Measurements from ENCODE around the gene CHST14.

The CHST14 gene

DNA sequence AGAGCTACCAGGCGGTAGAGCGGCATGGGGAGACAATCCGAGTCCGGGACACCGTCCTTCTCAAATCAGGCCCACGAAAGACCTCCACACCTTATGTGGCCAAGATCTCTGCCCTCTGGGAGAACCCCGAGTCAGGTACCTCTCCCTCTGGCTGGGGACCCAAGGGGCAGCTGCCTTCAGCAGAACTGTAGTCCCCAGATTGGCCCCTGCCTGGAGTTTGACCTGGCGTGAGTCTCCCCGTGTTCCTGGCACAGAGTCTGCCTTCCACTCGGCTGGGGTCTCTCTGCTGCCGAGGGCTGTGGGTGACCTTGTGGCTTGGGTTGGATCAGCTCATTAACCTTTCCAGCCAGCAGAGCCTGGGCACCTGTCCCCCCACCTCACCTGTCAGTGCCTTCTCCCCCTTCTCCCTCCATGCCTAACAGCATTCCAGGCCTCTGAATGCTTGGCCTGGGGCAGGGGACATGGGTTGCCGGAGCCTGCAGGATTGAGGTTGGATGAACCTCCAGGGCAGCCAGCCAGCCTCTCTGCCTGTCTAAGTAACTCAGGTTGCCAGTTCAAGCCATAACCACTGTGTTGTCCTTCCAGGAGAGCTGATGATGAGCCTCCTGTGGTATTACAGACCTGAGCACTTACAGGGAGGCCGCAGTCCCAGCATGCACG is 6.8 kb upstream of the CHST14 start:
- H3K4me3 ChIP-seq (ENCODE audit: low read depth, low read length), result no peak overlapping the region
- H3K27ac ChIP-seq, result no peak overlapping the region
- peaks cover 38% of the 10 kb centered on the region for H3K36me3 ChIP-seq (replicated peaks)
- no peak for DNase-seq
- no peaks in the 10 kb centered on the region for H3K27me3 ChIP-seq (replicated peaks)
- TF ChIP-seq, protein P1, sequence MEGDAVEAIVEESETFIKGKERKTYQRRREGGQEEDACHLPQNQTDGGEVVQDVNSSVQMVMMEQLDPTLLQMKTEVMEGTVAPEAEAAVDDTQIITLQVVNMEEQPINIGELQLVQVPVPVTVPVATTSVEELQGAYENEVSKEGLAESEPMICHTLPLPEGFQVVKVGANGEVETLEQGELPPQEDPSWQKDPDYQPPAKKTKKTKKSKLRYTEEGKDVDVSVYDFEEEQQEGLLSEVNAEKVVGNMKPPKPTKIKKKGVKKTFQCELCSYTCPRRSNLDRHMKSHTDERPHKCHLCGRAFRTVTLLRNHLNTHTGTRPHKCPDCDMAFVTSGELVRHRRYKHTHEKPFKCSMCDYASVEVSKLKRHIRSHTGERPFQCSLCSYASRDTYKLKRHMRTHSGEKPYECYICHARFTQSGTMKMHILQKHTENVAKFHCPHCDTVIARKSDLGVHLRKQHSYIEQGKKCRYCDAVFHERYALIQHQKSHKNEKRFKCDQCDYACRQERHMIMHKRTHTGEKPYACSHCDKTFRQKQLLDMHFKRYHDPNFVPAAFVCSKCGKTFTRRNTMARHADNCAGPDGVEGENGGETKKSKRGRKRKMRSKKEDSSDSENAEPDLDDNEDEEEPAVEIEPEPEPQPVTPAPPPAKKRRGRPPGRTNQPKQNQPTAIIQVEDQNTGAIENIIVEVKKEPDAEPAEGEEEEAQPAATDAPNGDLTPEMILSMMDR (IDR thresholded peaks at IDR 0.05; ENCODE audit: low read depth, low read length, missing control alignments), result no peak
- in situ Hi-C loops (cut with HindIII; ENCODE audit: low pct_ligation_motif_present, low sequenced_read_pairs), result no loop called here

- Histone ChIP-seq H3K36me3 (replicated peaks) (peaks cover 35% of the 10 kb centered on the region), H3K27ac (no peak overlapping the region), H3K27me3 (replicated peaks) (no peaks in the 10 kb centered on the region), H3K4me3 (ENCODE audit: low read depth, low read length) (no peak overlapping the region)
- TF ChIP-seq, protein P1 (IDR thresholded peaks at IDR 0.05; ENCODE audit: low read depth, low read length, missing control alignments), result no peak
- no peak for DNase-seq
- in situ Hi-C loops (cut with HindIII; ENCODE audit: low pct_ligation_motif_present, low sequenced_read_pairs), result no loop called here
Observed at GRCh38 chr15:40464595-40465185, 6.1 kb upstream of the CHST14 start.

DNA sequence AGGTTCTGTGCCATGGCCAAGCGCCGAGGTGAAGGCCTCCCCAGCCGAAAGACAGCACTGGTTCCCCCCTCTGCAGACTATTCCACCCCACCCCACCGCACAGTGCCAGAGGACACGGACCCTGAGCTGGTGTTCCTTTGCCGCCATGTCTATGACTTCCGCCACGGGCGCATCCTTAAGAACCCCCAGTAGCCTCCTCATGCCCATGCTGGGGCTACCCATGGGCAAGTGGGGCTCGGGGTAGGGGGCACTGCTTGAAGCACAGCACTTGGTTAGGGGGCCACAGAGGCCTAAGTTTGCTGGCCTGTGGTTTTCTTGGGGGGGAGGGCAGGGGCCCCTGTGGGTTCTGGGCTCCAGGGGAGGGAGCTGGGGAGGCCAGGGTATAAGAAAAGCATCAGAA is 4.8 kb upstream of the CHST14 start:
- DNase-seq, result no peak
- H3K36me3 ChIP-seq (replicated peaks), result peaks cover 29% of the 10 kb centered on the region
- no peaks in the 10 kb centered on the region for H3K27me3 ChIP-seq (replicated peaks)
- in situ Hi-C loops (cut with HindIII; ENCODE audit: low pct_ligation_motif_present, low sequenced_read_pairs), result no loop called here
- no peak overlapping the region for H3K4me3 ChIP-seq (ENCODE audit: low read depth, low read length)
- TF ChIP-seq, protein P1 (IDR thresholded peaks at IDR 0.05; ENCODE audit: low read depth, low read length, missing control alignments), result no peak
- no peak overlapping the region for H3K27ac ChIP-seq

DNA sequence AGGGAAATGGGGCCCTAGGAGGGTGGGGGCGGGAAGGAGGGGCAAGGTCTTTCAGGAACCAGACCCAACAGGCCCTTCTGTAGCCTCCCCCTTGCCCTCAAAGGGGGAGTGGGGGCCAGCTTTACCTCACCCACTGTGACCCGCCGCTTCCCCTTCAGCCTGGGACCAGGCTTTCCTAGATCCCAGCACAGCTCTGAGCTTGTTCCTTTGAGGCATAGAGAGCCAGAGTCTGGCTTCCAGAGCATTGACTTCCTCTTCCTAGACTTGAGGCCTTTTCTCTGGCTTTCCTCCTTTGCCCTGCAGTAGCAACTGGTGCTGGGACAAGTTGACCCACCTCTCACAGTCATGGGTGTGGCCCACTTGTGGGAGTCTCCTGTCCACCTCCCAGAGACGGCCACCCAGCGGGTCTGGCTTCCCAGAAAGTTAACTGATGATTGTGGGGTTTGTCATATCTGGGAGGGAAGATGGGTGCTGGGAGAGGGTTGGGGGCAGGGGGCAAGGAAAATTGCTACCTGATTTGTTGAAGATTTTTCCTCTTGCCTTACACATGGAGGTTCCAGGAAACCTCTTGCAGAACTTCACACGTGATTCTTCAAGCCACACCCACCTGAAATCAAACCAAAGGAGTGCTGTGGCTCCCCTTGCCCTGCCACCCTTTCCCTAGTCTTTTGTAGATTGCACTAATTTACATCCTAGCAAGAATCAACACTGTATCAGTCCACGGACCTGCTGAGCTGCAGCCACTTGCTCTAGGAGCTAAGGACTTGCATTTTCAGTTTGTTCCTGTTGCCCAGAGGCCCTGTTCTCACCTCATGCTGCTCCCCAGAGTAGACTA is 4.1 kb upstream of the CHST14 start:
- DNase-seq, result no peak
- Histone ChIP-seq H3K36me3 (replicated peaks) (peaks cover 29% of the 10 kb centered on the region), H3K27ac (no peak overlapping the region), H3K27me3 (replicated peaks) (no peaks in the 10 kb centered on the region), H3K4me3 (ENCODE audit: low read depth, low read length) (no peak overlapping the region)
- in situ Hi-C loops (cut with HindIII; ENCODE audit: low pct_ligation_motif_present, low sequenced_read_pairs), result no loop called here
- TF ChIP-seq, protein P1 (IDR thresholded peaks at IDR 0.05; ENCODE audit: low read depth, low read length, missing control alignments), result no peak

- TF ChIP-seq, protein P1 (IDR thresholded peaks at IDR 0.05; ENCODE audit: low read depth, low read length, missing control alignments), result no peak
- DNase-seq, result no peak
- H3K27ac ChIP-seq, result no peak overlapping the region
- in situ Hi-C loops (cut with HindIII; ENCODE audit: low pct_ligation_motif_present, low sequenced_read_pairs), result no loop called here
- peaks cover 26% of the 10 kb centered on the region for H3K36me3 ChIP-seq (replicated peaks)
- H3K27me3 ChIP-seq (replicated peaks), result no peaks in the 10 kb centered on the region
- no peak overlapping the region for H3K4me3 ChIP-seq (ENCODE audit: low read depth, low read length)
Observed at GRCh38 chr15:40467261-40467615, 3.5 kb upstream of the CHST14 start.
